GM19240 (cell line): ENCODE results near the gene SAXO1.

Experiments
- DNase-seq: peaks from one replicate; pipeline ENCODE4 v3.0.0; 2011; ENCODE audit warnings: low spot score; ENCODE audit not compliant: insufficient read length

SAXO1 gene

GRCh38 chr9:18877984-18878383 is 155.0 kb downstream of the SAXO1 start:
- DNase-seq = no peak
